ENCODE measurements around the gene SSNA1.

Gene SSNA1

DNA sequence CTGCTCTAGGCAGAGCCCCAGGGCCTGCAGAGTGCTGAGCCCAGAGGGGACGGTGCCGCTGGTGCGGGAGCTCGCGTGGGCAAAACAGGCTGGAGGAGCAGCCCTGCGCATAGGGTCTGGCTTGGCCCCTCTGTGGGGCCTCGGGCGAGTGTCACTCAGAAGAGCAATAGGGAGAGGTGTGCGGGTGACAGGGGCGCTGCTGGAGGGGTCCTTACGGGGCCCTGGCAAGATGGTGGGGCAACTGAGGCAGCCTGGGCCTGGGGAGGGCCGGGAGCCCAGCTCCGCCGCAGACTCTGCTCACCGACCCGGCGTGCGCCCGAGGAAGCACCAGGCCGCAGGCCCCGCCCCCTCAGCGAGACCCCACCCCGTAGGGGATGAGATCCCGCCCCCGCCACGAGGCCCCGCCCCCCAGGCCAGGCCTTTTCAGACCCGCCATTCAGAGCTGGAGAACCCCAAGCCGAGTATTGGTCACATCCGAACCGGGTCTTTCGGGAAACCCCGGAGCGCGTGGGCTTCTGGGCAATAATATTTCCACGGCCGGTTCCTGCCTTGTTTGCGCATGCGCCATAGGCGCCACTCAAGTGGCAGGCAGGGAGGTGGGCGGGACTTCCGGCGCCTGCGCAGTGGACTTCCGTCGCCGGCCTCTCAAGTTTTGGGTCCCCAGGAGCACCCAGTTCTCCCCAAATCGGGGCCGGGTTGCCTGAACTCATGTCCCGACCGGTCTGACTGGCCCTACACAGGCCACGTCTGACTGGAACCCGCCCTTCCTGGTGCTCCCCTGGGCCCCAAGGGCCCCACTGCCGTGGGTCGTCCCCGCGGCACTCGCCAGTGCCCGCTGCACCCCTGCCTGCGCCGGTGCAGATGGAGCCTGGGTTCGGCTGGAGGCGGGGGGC is 34.8 kb downstream of the SSNA1 start:
- TF ChIP-seq EGR1 (IDR thresholded peaks at IDR 0.05) (no peak), TCF12 (IDR thresholded peaks at IDR 0.05; ENCODE audit: low read depth) (peak; percentile 62), YY1 (IDR thresholded peaks at IDR 0.05; ENCODE audit: low read depth) (peak; percentile 77), TAF1 (IDR thresholded peaks at IDR 0.05; ENCODE audit: low read depth) (peak; percentile 78; the same call in 1 of the 2 replicates)
- TF ChIP-seq, protein P1, sequence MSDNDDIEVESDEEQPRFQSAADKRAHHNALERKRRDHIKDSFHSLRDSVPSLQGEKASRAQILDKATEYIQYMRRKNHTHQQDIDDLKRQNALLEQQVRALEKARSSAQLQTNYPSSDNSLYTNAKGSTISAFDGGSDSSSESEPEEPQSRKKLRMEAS (IDR thresholded peaks at IDR 0.05) = peak; percentile 56

DNA sequence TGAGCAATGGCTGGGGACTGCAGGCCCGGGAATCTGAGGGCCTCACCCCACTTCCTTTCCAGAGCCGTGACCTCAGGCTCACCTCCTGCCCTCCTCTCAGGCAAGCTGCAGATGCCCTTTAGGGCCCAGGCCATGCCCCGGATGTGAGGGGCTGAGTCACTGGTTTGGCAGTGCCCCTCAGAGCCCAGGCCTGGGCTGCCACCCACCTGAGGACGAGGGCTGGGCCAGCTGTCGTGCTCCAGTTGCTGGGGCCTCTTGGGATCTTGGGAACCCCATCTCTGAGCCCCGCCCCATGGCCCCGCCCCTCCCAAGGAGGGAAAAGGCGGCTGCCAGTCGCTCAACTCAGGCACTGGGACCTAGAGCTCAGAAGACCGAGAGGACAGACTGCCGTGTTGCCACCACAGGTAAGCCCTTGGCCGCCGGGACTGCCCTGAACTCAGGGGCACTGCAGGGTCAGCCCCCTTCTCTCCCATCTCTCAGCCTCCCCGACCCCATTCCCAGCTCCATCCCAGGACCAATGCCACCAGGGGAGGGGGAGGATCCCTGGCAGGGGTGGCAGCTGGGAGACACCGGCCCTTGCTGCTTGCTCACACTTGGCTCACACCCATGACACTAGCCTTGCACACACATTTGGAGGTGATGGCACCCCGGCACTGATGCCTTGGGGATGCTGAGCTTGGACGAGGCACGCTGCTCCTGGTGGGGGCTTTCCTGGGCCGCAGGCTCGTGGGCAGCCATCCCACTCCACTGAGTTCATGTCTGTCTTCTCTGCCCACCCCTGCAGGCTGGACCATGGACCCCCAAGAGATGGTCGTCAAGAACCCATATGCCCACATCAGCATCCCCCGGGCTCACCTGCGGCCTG is 36.6 kb downstream of the SSNA1 start, which contains the start of gene CYSRT1:
Gene CYSRT1, plus strand, starts transcription at position 345 of the 865 bp plus-strand sequence. Its CDS starts 448 bp downstream, at position 793.
- no peak for TF ChIP-seq TAF1 (IDR thresholded peaks at IDR 0.05; ENCODE audit: low read depth)
- TF ChIP-seq, protein P2, sequence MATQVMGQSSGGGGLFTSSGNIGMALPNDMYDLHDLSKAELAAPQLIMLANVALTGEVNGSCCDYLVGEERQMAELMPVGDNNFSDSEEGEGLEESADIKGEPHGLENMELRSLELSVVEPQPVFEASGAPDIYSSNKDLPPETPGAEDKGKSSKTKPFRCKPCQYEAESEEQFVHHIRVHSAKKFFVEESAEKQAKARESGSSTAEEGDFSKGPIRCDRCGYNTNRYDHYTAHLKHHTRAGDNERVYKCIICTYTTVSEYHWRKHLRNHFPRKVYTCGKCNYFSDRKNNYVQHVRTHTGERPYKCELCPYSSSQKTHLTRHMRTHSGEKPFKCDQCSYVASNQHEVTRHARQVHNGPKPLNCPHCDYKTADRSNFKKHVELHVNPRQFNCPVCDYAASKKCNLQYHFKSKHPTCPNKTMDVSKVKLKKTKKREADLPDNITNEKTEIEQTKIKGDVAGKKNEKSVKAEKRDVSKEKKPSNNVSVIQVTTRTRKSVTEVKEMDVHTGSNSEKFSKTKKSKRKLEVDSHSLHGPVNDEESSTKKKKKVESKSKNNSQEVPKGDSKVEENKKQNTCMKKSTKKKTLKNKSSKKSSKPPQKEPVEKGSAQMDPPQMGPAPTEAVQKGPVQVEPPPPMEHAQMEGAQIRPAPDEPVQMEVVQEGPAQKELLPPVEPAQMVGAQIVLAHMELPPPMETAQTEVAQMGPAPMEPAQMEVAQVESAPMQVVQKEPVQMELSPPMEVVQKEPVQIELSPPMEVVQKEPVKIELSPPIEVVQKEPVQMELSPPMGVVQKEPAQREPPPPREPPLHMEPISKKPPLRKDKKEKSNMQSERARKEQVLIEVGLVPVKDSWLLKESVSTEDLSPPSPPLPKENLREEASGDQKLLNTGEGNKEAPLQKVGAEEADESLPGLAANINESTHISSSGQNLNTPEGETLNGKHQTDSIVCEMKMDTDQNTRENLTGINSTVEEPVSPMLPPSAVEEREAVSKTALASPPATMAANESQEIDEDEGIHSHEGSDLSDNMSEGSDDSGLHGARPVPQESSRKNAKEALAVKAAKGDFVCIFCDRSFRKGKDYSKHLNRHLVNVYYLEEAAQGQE (IDR thresholded peaks at IDR 0.05; ENCODE audit: low read depth) = no peak
- TF ChIP-seq TEAD4 (IDR thresholded peaks at IDR 0.05) = no peak
- TF ChIP-seq, protein P3, sequence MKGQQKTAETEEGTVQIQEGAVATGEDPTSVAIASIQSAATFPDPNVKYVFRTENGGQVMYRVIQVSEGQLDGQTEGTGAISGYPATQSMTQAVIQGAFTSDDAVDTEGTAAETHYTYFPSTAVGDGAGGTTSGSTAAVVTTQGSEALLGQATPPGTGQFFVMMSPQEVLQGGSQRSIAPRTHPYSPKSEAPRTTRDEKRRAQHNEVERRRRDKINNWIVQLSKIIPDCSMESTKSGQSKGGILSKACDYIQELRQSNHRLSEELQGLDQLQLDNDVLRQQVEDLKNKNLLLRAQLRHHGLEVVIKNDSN (IDR thresholded peaks at IDR 0.05) = no peak
- TF ChIP-seq NFIC (IDR thresholded peaks at IDR 0.05) = no peak
- TF ChIP-seq CEBPB (IDR thresholded peaks at IDR 0.05) = no peak
- TF ChIP-seq, protein P1 (IDR thresholded peaks at IDR 0.05) = no peak
- TF ChIP-seq EGR1 (IDR thresholded peaks at IDR 0.05) = no peak

DNA sequence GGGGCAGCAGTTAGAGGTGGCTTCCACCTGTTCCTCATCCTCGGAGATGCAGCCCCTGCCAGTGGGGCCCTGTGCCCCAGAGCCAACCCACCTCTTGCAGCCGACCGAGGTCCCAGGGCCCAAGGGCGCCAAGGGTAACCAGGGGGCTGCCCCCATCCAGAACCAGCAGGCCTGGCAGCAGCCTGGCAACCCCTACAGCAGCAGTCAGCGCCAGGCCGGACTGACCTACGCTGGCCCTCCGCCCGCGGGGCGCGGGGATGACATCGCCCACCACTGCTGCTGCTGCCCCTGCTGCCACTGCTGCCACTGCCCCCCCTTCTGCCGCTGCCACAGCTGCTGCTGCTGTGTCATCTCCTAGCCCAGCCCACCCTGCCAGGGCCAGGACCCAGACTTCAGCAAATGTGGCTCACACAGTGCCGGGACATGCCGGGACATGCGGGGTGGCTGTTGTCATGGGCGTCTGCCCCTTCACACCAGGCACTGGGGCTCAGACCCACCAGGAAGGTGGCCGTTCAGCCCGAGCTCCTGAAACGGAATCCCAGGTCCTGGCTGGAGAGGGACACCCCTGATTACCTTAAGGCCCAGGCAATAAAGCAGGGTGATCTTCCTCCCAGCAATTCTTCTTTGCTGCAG is 37.3 kb downstream of the SSNA1 start:
- TF ChIP-seq CREB1 (IDR thresholded peaks at IDR 0.05; ENCODE audit: low read depth) (no peak), YY1 (IDR thresholded peaks at IDR 0.05; ENCODE audit: low read depth) (no peak), ZBTB7A (IDR thresholded peaks at IDR 0.05; ENCODE audit: low read depth) (0 out of 2 replicates have a peak, but pooled peaks have one; percentile 13)
- TF ChIP-seq, protein P1 (IDR thresholded peaks at IDR 0.05) = no peak

DNA sequence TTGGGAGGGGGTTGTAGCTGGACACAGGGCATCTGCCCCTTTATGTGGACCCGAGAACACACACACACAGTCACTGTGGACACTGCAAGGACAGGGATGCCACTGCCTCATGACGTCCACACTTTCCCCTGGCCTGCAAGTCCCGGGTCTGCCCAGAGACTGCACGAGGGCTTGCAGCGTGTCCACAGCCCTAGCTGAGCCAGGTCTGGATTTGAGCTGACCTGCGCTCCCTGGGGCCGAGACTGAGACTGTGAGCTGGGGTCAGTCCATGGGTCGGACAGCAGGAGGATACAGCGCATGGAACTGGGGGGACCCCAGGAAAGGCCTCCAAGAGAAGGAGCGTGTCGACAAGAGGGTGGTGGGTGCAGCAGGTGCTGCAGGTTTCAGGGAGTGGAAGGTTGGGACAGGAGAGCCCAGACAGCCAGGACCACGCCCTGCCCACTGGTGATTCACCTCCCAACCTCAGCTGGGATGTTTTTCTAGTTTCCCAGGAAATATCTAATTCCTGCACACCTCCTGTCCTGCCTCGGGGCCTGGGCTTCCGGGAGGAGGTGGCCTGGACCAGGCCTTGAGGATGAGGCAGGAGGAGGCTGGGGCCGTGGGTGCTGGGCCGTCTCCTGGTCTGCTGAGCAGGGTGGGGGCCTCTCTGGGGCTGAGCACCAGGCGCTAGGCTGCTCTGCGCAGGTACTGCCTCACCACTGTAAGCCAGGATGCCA is 38.0 kb downstream of the SSNA1 start:
- TF ChIP-seq RAD21 (IDR thresholded peaks at IDR 0.05; ENCODE audit: low read depth) (no peak), NFIC (IDR thresholded peaks at IDR 0.05) (no peak), TAF1 (IDR thresholded peaks at IDR 0.05; ENCODE audit: low read depth) (no peak), CEBPB (IDR thresholded peaks at IDR 0.05) (no peak), CREB1 (IDR thresholded peaks at IDR 0.05; ENCODE audit: low read depth) (no peak), EGR1 (IDR thresholded peaks at IDR 0.05) (no peak), ZBTB7A (IDR thresholded peaks at IDR 0.05; ENCODE audit: low read depth) (no peak), TEAD4 (IDR thresholded peaks at IDR 0.05) (no peak), TCF12 (IDR thresholded peaks at IDR 0.05; ENCODE audit: low read depth) (no peak), FOXM1 (IDR thresholded peaks at IDR 0.05; ENCODE audit: borderline replicate concordance, low read depth) (no peak)
- TF ChIP-seq, protein P2 (IDR thresholded peaks at IDR 0.05; ENCODE audit: low read depth) = no peak
- TF ChIP-seq, protein P1 (IDR thresholded peaks at IDR 0.05) = no peak
- TF ChIP-seq, protein P3 (IDR thresholded peaks at IDR 0.05) = no peak

Measured in Ishikawa (cell line).